T-helper 2 cell treated with Interferon-gamma antibody and Interleukin-4, amounts not matched to agents 5 μg/mL and 100 μg/mL, for 36 hours (primary cell): ENCODE data around the gene CDC14A.

Experiments
- DNase-seq: peaks from one replicate; pipeline ENCODE4 v3.0.0; 2021; ENCODE audit warnings: low spot score
- H3K27ac Mint-ChIP-seq: one replicate; pipeline ENCODE4 v1.8.0; 2021; ENCODE audit warnings: mild to moderate bottlenecking, mixed read lengths
- H3K27me3 Mint-ChIP-seq: one replicate; pipeline ENCODE4 v1.8.0; 2021; ENCODE audit warnings: low read depth, mixed read lengths
- H3K36me3 Mint-ChIP-seq: one replicate; pipeline ENCODE4 v1.8.0; 2021; ENCODE audit warnings: low read depth, mixed read lengths
- H3K4me1 Mint-ChIP-seq: one replicate; pipeline ENCODE4 v1.8.0; 2021; ENCODE audit warnings: low read depth, mixed read lengths
- H3K4me3 Mint-ChIP-seq: one replicate; pipeline ENCODE4 v1.8.0; 2022; ENCODE audit warnings: mild to moderate bottlenecking, moderate library complexity, mixed read lengths
- H3K9me3 Mint-ChIP-seq: one replicate; pipeline ENCODE4 v1.8.0; 2021; ENCODE audit warnings: mixed read lengths

The CDC14A gene

GRCh38 chr1:100463791-100464424 is 111.6 kb downstream of the CDC14A start:
- H3K36me3 Mint-ChIP-seq = peaks cover 35% of the 10 kb centered on the region
- peaks cover 17% of the 10 kb centered on the region for H3K4me1 Mint-ChIP-seq
- no peaks in the 10 kb centered on the region for H3K9me3 Mint-ChIP-seq
- no peaks in the 10 kb centered on the region for H3K27me3 Mint-ChIP-seq
- peak; percentile 40 for DNase-seq
- no peak overlapping the region for H3K4me3 Mint-ChIP-seq
- peak overlapping the region; percentile 62 for H3K27ac Mint-ChIP-seq

- no peak for DNase-seq
- no peaks in the 10 kb centered on the region for H3K9me3 Mint-ChIP-seq
- H3K27me3 Mint-ChIP-seq = no peaks in the 10 kb centered on the region
- H3K27ac Mint-ChIP-seq = no peak overlapping the region
- H3K4me1 Mint-ChIP-seq = peaks cover 4% of the 10 kb centered on the region
- no peak overlapping the region for H3K4me3 Mint-ChIP-seq
- H3K36me3 Mint-ChIP-seq = peaks cover 34% of the 10 kb centered on the region
Observed at GRCh38 chr1:100469578-100469977, 117.3 kb downstream of the CDC14A start.

GRCh38 chr1:100474834-100475233 is 122.5 kb downstream of the CDC14A start:
- H3K4me1 Mint-ChIP-seq = peaks cover 2% of the 10 kb centered on the region
- no peaks in the 10 kb centered on the region for H3K27me3 Mint-ChIP-seq
- H3K27ac Mint-ChIP-seq = no peak overlapping the region
- H3K36me3 Mint-ChIP-seq = peaks cover 25% of the 10 kb centered on the region
- no peak for DNase-seq
- H3K9me3 Mint-ChIP-seq = no peaks in the 10 kb centered on the region
- H3K4me3 Mint-ChIP-seq = no peak overlapping the region

GRCh38 chr1:100476735-100477290 is 124.5 kb downstream of the CDC14A start:
- Mint-ChIP-seq H3K27me3 (no peaks in the 10 kb centered on the region), H3K9me3 (no peaks in the 10 kb centered on the region), H3K4me3 (no peak overlapping the region), H3K36me3 (peaks cover 32% of the 10 kb centered on the region), H3K27ac (no peak overlapping the region), H3K4me1 (no peaks in the 10 kb centered on the region)
- no peak for DNase-seq

GRCh38 chr1:100478816-100479215 is 126.5 kb downstream of the CDC14A start:
- no peak overlapping the region for H3K4me3 Mint-ChIP-seq
- no peak for DNase-seq
- no peaks in the 10 kb centered on the region for H3K27me3 Mint-ChIP-seq
- peaks cover 38% of the 10 kb centered on the region for H3K36me3 Mint-ChIP-seq
- H3K9me3 Mint-ChIP-seq = peaks cover 8% of the 10 kb centered on the region
- no peaks in the 10 kb centered on the region for H3K4me1 Mint-ChIP-seq
- H3K27ac Mint-ChIP-seq = no peak overlapping the region

- Mint-ChIP-seq H3K27ac (no peak overlapping the region), H3K27me3 (no peaks in the 10 kb centered on the region), H3K9me3 (peaks cover 8% of the 10 kb centered on the region), H3K4me3 (no peak overlapping the region), H3K4me1 (no peaks in the 10 kb centered on the region), H3K36me3 (peaks cover 37% of the 10 kb centered on the region)
- DNase-seq = no peak
Observed at GRCh38 chr1:100479620-100480338, 127.5 kb downstream of the CDC14A start.

- H3K36me3 Mint-ChIP-seq = peaks cover 33% of the 10 kb centered on the region
- H3K4me1 Mint-ChIP-seq = no peaks in the 10 kb centered on the region
- no peak overlapping the region for H3K27ac Mint-ChIP-seq
- no peaks in the 10 kb centered on the region for H3K27me3 Mint-ChIP-seq
- DNase-seq = no peak
- H3K4me3 Mint-ChIP-seq = no peak overlapping the region
- peaks cover 8% of the 10 kb centered on the region for H3K9me3 Mint-ChIP-seq
Observed at GRCh38 chr1:100481303-100481702, 129.0 kb downstream of the CDC14A start.

- peaks cover 35% of the 10 kb centered on the region for H3K36me3 Mint-ChIP-seq
- no peak overlapping the region for H3K4me3 Mint-ChIP-seq
- no peaks in the 10 kb centered on the region for H3K4me1 Mint-ChIP-seq
- H3K9me3 Mint-ChIP-seq = peaks cover 8% of the 10 kb centered on the region
- no peak for DNase-seq
- H3K27me3 Mint-ChIP-seq = no peaks in the 10 kb centered on the region
- no peak overlapping the region for H3K27ac Mint-ChIP-seq
Observed at GRCh38 chr1:100482167-100482566, 129.9 kb downstream of the CDC14A start.

- DNase-seq = no peak
- H3K27me3 Mint-ChIP-seq = no peaks in the 10 kb centered on the region
- no peak overlapping the region for H3K27ac Mint-ChIP-seq
- peaks cover 33% of the 10 kb centered on the region for H3K36me3 Mint-ChIP-seq
- no peak overlapping the region for H3K4me3 Mint-ChIP-seq
- no peaks in the 10 kb centered on the region for H3K4me1 Mint-ChIP-seq
- peaks cover 8% of the 10 kb centered on the region for H3K9me3 Mint-ChIP-seq
Observed at GRCh38 chr1:100482748-100483147, 130.4 kb downstream of the CDC14A start.

GRCh38 chr1:100483230-100483629 is 130.9 kb downstream of the CDC14A start:
- Mint-ChIP-seq H3K36me3 (peaks cover 33% of the 10 kb centered on the region), H3K4me1 (no peaks in the 10 kb centered on the region)

GRCh38 chr1:100485855-100486258 is 133.6 kb downstream of the CDC14A start:
- Mint-ChIP-seq H3K4me3 (no peak overlapping the region), H3K4me1 (no peaks in the 10 kb centered on the region), H3K36me3 (peaks cover 25% of the 10 kb centered on the region), H3K9me3 (peaks cover 8% of the 10 kb centered on the region), H3K27me3 (no peaks in the 10 kb centered on the region), H3K27ac (no peak overlapping the region)
- DNase-seq = no peak

More at GRCh38 chr1:100483230-100483629, 130.9 kb downstream of the CDC14A start:
- Mint-ChIP-seq H3K27me3 (no peaks in the 10 kb centered on the region), H3K9me3 (peaks cover 8% of the 10 kb centered on the region), H3K27ac (no peak overlapping the region), H3K4me3 (no peak overlapping the region)
- DNase-seq = no peak

GRCh38 chr1:100494393-100495084 is 142.2 kb downstream of the CDC14A start:
- no peak overlapping the region for H3K4me3 Mint-ChIP-seq
- DNase-seq = no peak

GRCh38 chr1:100496896-100497295 is 144.6 kb downstream of the CDC14A start:
- Mint-ChIP-seq H3K27ac (no peak overlapping the region), H3K36me3 (peaks cover 42% of the 10 kb centered on the region), H3K27me3 (no peaks in the 10 kb centered on the region), H3K4me3 (no peak overlapping the region), H3K4me1 (no peaks in the 10 kb centered on the region), H3K9me3 (no peaks in the 10 kb centered on the region)
- DNase-seq = no peak

More at GRCh38 chr1:100494393-100495084, 142.2 kb downstream of the CDC14A start:
- H3K9me3 Mint-ChIP-seq = no peaks in the 10 kb centered on the region
- peaks cover 35% of the 10 kb centered on the region for H3K36me3 Mint-ChIP-seq
- H3K4me1 Mint-ChIP-seq = no peaks in the 10 kb centered on the region
- no peaks in the 10 kb centered on the region for H3K27me3 Mint-ChIP-seq
- H3K27ac Mint-ChIP-seq = no peak overlapping the region

- Mint-ChIP-seq H3K4me1 (no peaks in the 10 kb centered on the region), H3K36me3 (peaks cover 45% of the 10 kb centered on the region), H3K4me3 (no peak overlapping the region), H3K9me3 (no peaks in the 10 kb centered on the region), H3K27me3 (no peaks in the 10 kb centered on the region), H3K27ac (no peak overlapping the region)
- no peak for DNase-seq
Observed at GRCh38 chr1:100497796-100498195, 145.5 kb downstream of the CDC14A start.
